Panc1 (cell line): ENCODE results near the gene TADA3. TPM values are rescaled to one million over a fixed set of nuclear protein-coding genes. Genes with fewer than 3 reads are reported as not detected.

Source experiments
- ATAC-seq: fragments of 200-7000 bp; cut with Tn5 transposase; 2 replicates; pipeline ENCODE4 v1.9.1; 2020; ENCODE audit warnings: mild to moderate bottlenecking, moderate library complexity
- BruUV-seq: library from RNA; stranded (reverse); fragments of 400-500 nt; replicated peaks from 2 replicates; lab custom pipeline; 2021; lab: Mats Ljungman, UMichigan
- CTCF ChIA-PET: fragments of 300-600 bp; sonication (Branson Sonifier 250); formaldehyde crosslinking; loops from one replicate; lab custom pipeline; 2022; ENCODE audit warnings: antibody characterized with exemption; lab: Charles Lee
- POLR2A ChIA-PET: fragments of 300-600 bp; sonication (Branson Sonifier 250); formaldehyde crosslinking; loops from one replicate; lab custom pipeline; 2022; ENCODE audit warnings: antibody characterized with exemption; lab: Charles Lee
- DNase-seq: peaks from one replicate; pipeline ENCODE4 v3.0.0-alpha.2; 2010; ENCODE audit warnings: low read depth, low spot score
- H3K27ac ChIP-seq: 2 replicates; pipeline ENCODE4 v1.5.1; 2011; ENCODE audit warnings: mild to moderate bottlenecking, low read length, inconsistent platforms
- H3K27me3 ChIP-seq: fragments of 200-500 bp; sonication (Bioruptor generic); 2 replicates; pipeline ENCODE4 v1.6.0; 2014; ENCODE audit warnings: low read length, inconsistent platforms; ENCODE audit not compliant: control insufficient read depth, insufficient read depth
- H3K36me3 ChIP-seq: fragments of 200-500 bp; sonication (Bioruptor generic); 2 replicates; pipeline ENCODE4 v1.5.1; 2014; ENCODE audit warnings: inconsistent platforms, mild to moderate bottlenecking, low read length, moderate library complexity; ENCODE audit not compliant: control insufficient read depth, insufficient read depth
- H3K4me1 ChIP-seq: 2 replicates; pipeline ENCODE4 v1.5.1; 2011; ENCODE audit warnings: inconsistent platforms, mild to moderate bottlenecking, low read length, moderate library complexity; ENCODE audit not compliant: control insufficient read depth, insufficient read depth
- H3K4me3 ChIP-seq, 2 experiments: 2 replicates each; pipeline ENCODE4 v1.5.1; 2011 to 2012; ENCODE audit warnings: low read depth in 2 of 2, low read length in 2 of 2, mild to moderate bottlenecking in 2 of 2, inconsistent platforms in 1 of 2, moderate library complexity in 1 of 2
- H3K9me3 ChIP-seq: fragments of 200-500 bp; sonication (Bioruptor generic); 2 replicates; pipeline ENCODE4 v1.5.1; 2014; ENCODE audit warnings: low read depth, mild to moderate bottlenecking, inconsistent platforms, low read length, moderate library complexity; ENCODE audit not compliant: control insufficient read depth, insufficient read depth
- POLR2AphosphoS5 ChIP-seq: IDR thresholded peaks from 2 replicates; pipeline ENCODE4 v1.6.1; 2012; ENCODE audit warnings: mild to moderate bottlenecking, low read depth, low read length, moderate library complexity
- SIN3A ChIP-seq: IDR thresholded peaks from 2 replicates; pipeline ENCODE4 v1.6.1; 2012; ENCODE audit warnings: low read depth, mild to moderate bottlenecking, low read length, moderate library complexity, borderline replicate concordance; ENCODE audit not compliant: insufficient read depth
- TCF7L2 ChIP-seq: IDR thresholded peaks from 2 replicates; pipeline ENCODE4 v1.6.1; 2011; ENCODE audit warnings: mild to moderate bottlenecking, low read depth, low read length, inconsistent platforms
- in situ Hi-C: cut with HindIII; loops from 2 replicates; pipeline ENCODE4 v1.10.0; 2016; ENCODE audit warnings: low sequenced_read_pairs, low pct_unique_long_range_greater_than_20kb
- intact Hi-C: fragments of 100-400 bp; cut with micrococcal nuclease; formaldehyde crosslinking; loops from one replicate; pipeline ENCODE4 v1.10.0; 2022; ENCODE audit not compliant: unreplicated experiment
- total RNA-seq: library from RNA; stranded (reverse); gene quantifications from one replicate; pipeline ENCODE4 v1.2.1, GENCODE V29; 2021; ENCODE audit not compliant: unreplicated experiment
- TF ChIP-seq, protein P1 (sequence below): fragments of 450-650 bp; IDR thresholded peaks from 2 replicates; pipeline ENCODE4 v1.5.1; 2017; ENCODE audit warnings: mild to moderate bottlenecking
- TF ChIP-seq, protein P2 (sequence below), 2 experiments: IDR thresholded peaks; 2 replicates each; pipeline ENCODE4 v1.6.1; 2011 to 2012; ENCODE audit warnings: low read depth in 2 of 2, control low read depth in 1 of 2, low read length in 1 of 2, mild to moderate bottlenecking in 1 of 2, moderate library complexity in 1 of 2; ENCODE audit not compliant: insufficient read depth in 1 of 2

The TADA3 gene
- total RNA-seq, 1 experiment from 2014 or later, result 61.3 TPM

DNA sequence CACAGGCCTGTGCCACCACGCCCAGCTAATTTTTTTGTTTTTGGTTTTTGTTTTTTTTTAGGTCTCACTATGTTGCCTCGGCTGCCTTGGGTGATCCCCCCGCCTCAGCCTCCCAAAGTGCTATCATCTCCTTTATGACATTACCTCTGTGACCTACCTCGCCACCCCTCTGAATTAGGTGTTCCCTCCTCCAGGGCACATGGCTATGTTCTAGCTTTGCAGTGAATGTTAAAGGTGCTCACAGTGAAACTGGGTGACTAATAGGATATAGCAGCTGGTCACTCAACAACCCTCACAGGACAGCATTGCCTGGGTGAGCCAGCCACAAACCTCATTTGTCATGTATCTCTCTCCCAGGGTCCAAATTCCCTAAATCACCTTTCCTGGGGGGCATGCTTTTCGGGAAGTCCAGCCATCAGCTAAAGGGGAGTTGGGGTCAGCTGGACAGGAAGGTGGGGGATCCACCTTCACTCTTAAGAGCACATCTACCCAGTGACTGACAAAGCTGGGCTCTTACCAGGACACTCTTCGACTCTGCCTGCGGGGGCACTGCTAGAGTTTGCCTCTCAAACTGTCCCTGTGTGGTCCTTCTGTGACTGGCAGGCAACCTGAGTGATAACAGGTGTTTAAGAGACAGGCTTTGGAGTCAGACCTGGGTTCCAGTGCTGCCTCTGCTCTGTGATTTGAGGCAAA, 16.2 kb upstream of the TADA3 start:
- no peak overlapping the region for H3K4me3 ChIP-seq

DNA sequence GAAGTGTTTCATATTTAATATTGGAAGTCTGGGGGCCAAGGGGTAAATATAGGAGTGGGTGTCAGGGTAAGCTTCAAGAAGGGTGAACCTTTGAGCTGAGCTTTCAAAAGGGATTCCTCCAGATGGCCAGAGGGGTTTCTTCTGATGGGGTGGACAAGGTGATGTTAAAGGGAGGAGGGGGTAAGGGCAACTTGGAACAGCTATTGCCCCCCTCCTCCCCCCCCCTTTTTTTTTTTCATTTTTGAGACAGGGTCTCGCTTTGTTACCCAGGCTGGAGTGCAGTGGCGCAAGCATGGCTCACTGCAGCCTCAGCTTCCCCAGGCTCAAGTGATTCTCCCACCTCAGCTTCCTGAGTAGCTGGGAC, 15.7 kb upstream of the TADA3 start:
- POLR2A ChIA-PET, result no interaction called here
- in situ Hi-C loops (no loop called here), intact Hi-C loops (no loop called here)
- Histone ChIP-seq H3K36me3 (peaks cover 13% of the 10 kb centered on the region; the same call in 1 of the 2 replicates), H3K4me3 (no peak overlapping the region), H3K9me3 (no peaks in the 10 kb centered on the region), H3K27ac (no peak overlapping the region), H3K27me3 (no peaks in the 10 kb centered on the region), H3K4me1 (peaks cover 15% of the 10 kb centered on the region)
- CTCF ChIA-PET, result interaction anchor here (0.5 to 0.6 kb wide), 2 partner anchors 125 to 1038 kb away, joined by 4 to 7 read pairs; no protein-coding TSS in a partner anchor
- no peak for ATAC-seq
- BruUV-seq, result no TSS peak
- no peak for DNase-seq
- TF ChIP-seq SIN3A (no peak), TCF7L2 (no peak), POLR2AphosphoS5 (peak; percentile 1; the same call in 1 of the 2 replicates)
- TF ChIP-seq, protein P1, sequence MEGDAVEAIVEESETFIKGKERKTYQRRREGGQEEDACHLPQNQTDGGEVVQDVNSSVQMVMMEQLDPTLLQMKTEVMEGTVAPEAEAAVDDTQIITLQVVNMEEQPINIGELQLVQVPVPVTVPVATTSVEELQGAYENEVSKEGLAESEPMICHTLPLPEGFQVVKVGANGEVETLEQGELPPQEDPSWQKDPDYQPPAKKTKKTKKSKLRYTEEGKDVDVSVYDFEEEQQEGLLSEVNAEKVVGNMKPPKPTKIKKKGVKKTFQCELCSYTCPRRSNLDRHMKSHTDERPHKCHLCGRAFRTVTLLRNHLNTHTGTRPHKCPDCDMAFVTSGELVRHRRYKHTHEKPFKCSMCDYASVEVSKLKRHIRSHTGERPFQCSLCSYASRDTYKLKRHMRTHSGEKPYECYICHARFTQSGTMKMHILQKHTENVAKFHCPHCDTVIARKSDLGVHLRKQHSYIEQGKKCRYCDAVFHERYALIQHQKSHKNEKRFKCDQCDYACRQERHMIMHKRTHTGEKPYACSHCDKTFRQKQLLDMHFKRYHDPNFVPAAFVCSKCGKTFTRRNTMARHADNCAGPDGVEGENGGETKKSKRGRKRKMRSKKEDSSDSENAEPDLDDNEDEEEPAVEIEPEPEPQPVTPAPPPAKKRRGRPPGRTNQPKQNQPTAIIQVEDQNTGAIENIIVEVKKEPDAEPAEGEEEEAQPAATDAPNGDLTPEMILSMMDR, result no peak
- TF ChIP-seq, protein P2, sequence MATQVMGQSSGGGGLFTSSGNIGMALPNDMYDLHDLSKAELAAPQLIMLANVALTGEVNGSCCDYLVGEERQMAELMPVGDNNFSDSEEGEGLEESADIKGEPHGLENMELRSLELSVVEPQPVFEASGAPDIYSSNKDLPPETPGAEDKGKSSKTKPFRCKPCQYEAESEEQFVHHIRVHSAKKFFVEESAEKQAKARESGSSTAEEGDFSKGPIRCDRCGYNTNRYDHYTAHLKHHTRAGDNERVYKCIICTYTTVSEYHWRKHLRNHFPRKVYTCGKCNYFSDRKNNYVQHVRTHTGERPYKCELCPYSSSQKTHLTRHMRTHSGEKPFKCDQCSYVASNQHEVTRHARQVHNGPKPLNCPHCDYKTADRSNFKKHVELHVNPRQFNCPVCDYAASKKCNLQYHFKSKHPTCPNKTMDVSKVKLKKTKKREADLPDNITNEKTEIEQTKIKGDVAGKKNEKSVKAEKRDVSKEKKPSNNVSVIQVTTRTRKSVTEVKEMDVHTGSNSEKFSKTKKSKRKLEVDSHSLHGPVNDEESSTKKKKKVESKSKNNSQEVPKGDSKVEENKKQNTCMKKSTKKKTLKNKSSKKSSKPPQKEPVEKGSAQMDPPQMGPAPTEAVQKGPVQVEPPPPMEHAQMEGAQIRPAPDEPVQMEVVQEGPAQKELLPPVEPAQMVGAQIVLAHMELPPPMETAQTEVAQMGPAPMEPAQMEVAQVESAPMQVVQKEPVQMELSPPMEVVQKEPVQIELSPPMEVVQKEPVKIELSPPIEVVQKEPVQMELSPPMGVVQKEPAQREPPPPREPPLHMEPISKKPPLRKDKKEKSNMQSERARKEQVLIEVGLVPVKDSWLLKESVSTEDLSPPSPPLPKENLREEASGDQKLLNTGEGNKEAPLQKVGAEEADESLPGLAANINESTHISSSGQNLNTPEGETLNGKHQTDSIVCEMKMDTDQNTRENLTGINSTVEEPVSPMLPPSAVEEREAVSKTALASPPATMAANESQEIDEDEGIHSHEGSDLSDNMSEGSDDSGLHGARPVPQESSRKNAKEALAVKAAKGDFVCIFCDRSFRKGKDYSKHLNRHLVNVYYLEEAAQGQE (IDR thresholded peaks at IDR 0.05; ENCODE audit: insufficient read depth in 1 of 2, low read depth in 2 of 2, low read length in 1 of 2), result no peak

More for the DNA sequence above, 16.2 kb upstream of the TADA3 start:
- CTCF ChIA-PET, result interaction anchor here (0.5 to 0.6 kb wide), 2 partner anchors 201 to 1038 kb away, joined by 3 to 7 read pairs; no protein-coding TSS in a partner anchor
- Histone ChIP-seq H3K27me3 (no peaks in the 10 kb centered on the region), H3K36me3 (peaks cover 11% of the 10 kb centered on the region; the same call in 1 of the 2 replicates), H3K4me1 (peaks cover 15% of the 10 kb centered on the region), H3K27ac (peak overlapping the region; percentile 65), H3K9me3 (no peaks in the 10 kb centered on the region)
- POLR2A ChIA-PET, result interaction anchor here (0.8 kb wide), 1 partner anchor 15 kb away, joined by 4 read pairs; the partner anchor contains the start of gene ARPC4
- no peak for DNase-seq
- intact Hi-C loops, result no loop called here
- ATAC-seq, result peak; percentile 76
- in situ Hi-C loops, result no loop called here
- no TSS peak for BruUV-seq
- TF ChIP-seq, protein P1, result no peak; the same call in 1 of the 2 replicates
